Measurements from ENCODE around the gene RAB6A. TPM values are rescaled to one million over a fixed set of nuclear protein-coding genes. Genes with fewer than 3 reads are reported as not detected.

The RAB6A gene
- total RNA-seq, 1 donor, result 145 TPM

DNA sequence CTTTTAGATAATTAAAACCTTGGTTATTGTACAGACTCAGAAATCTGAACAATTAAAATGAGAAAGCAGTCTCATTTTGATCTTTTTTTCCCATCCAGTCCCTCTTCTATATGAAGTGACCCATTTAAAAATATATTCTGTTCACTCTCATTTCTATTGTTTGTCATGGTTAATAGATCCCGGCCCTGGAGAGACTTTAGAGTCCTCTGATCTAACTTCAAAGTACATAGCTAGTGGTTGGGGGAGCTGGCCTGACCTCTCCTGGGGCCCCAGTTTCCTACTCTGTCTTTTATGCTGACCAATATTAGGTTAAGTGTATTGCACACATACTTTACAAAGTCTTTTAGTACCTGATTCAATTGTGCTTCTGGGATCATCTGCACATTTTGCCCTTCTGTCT, 40.3 kb upstream of the RAB6A start:
- TF ChIP-seq, protein P1, sequence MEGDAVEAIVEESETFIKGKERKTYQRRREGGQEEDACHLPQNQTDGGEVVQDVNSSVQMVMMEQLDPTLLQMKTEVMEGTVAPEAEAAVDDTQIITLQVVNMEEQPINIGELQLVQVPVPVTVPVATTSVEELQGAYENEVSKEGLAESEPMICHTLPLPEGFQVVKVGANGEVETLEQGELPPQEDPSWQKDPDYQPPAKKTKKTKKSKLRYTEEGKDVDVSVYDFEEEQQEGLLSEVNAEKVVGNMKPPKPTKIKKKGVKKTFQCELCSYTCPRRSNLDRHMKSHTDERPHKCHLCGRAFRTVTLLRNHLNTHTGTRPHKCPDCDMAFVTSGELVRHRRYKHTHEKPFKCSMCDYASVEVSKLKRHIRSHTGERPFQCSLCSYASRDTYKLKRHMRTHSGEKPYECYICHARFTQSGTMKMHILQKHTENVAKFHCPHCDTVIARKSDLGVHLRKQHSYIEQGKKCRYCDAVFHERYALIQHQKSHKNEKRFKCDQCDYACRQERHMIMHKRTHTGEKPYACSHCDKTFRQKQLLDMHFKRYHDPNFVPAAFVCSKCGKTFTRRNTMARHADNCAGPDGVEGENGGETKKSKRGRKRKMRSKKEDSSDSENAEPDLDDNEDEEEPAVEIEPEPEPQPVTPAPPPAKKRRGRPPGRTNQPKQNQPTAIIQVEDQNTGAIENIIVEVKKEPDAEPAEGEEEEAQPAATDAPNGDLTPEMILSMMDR (IDR thresholded peaks at IDR 0.05; ENCODE audit: extremely low read depth, low read depth, low read length), result no peak
- no peaks in the 10 kb centered on the region for H3K27me3 ChIP-seq (ENCODE audit: insufficient read depth, low read length)
- no peaks in the 10 kb centered on the region for H3K36me3 ChIP-seq (ENCODE audit: insufficient read depth, low read length)
- H3K4me1 ChIP-seq (ENCODE audit: insufficient read depth, low read length), result no peaks in the 10 kb centered on the region
- H3K4me2 ChIP-seq (ENCODE audit: insufficient read depth, low read length), result no peak overlapping the region
- peaks cover 3% of the 10 kb centered on the region for H4K20me1 ChIP-seq (ENCODE audit: insufficient read depth, low read length)
- peak; percentile 66 for DNase-seq (ENCODE audit: insufficient read length, low spot score, missing footprints)
- no peak overlapping the region for H3K4me3 ChIP-seq (ENCODE audit: insufficient read depth, low read length)
- H3K9me3 ChIP-seq (ENCODE audit: low read depth, low read length), result no peaks in the 10 kb centered on the region
- no peak overlapping the region for H2AFZ ChIP-seq (ENCODE audit: low read length)
- no peak overlapping the region for H3K27ac ChIP-seq (ENCODE audit: low read depth, low read length)
- no peaks in the 10 kb centered on the region for H3K79me2 ChIP-seq (ENCODE audit: insufficient read depth, low read length)

DNA sequence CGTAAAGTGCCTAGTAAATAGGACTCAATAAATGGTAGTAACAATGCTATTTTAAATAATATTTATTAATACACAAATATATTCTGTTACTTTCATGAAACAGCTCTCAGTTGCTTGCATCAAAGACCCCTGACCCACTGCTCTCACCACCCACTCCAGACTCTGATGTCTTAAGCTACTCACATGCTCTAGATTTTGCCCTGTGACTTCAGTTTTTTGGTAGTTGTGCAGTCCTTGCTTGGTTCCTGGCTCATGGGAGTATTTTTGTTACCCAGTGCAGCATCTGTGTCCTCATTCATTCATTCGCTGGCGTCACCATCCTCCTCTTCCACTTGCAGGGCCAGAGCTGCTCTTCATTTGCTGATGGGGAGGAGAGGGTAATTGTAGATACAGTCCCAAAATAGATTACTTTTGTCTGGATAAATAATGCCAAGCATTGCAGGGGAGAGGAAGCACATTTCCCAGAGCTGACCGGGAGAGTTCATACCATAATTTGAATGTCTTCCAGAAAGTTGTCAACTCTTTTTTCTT, 39.5 kb upstream of the RAB6A start:
- no peaks in the 10 kb centered on the region for H3K36me3 ChIP-seq (ENCODE audit: insufficient read depth, low read length)
- no peaks in the 10 kb centered on the region for H3K4me1 ChIP-seq (ENCODE audit: insufficient read depth, low read length)
- H3K9me3 ChIP-seq (ENCODE audit: low read depth, low read length), result no peaks in the 10 kb centered on the region
- no peak overlapping the region for H3K27ac ChIP-seq (ENCODE audit: low read depth, low read length)
- H2AFZ ChIP-seq (ENCODE audit: low read length), result no peak overlapping the region
- no peak for DNase-seq (ENCODE audit: insufficient read length, low spot score, missing footprints)
- peaks cover 3% of the 10 kb centered on the region for H4K20me1 ChIP-seq (ENCODE audit: insufficient read depth, low read length)
- H3K4me2 ChIP-seq (ENCODE audit: insufficient read depth, low read length), result no peak overlapping the region
- H3K79me2 ChIP-seq (ENCODE audit: insufficient read depth, low read length), result no peaks in the 10 kb centered on the region
- TF ChIP-seq, protein P1 (IDR thresholded peaks at IDR 0.05; ENCODE audit: extremely low read depth, low read depth, low read length), result no peak
- no peak overlapping the region for H3K4me3 ChIP-seq (ENCODE audit: insufficient read depth, low read length)
- no peaks in the 10 kb centered on the region for H3K27me3 ChIP-seq (ENCODE audit: insufficient read depth, low read length)

DNA sequence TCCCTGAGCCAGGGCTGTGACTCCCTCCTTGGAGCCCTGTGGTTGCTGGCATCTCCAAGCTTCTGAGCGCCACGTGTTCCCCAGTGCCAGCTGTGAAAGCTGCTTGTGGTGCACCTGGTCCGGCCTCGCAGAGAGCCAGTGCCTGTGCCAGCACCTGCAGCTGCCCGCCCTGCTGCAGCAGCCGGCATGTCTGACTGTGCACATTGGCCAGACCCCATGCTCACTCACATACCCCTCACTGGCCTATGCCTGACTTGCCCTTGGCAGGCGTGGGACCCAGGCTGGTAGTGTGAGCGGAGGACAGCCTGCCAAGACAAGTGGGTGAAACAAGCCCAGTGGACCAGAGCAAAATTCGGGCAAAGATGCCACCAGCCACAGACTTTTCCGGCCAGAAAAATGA, 36.6 kb upstream of the RAB6A start:
- no peak for DNase-seq (ENCODE audit: insufficient read length, low spot score, missing footprints)
- H3K27ac ChIP-seq (ENCODE audit: low read depth, low read length), result no peak overlapping the region
- TF ChIP-seq, protein P1 (IDR thresholded peaks at IDR 0.05; ENCODE audit: extremely low read depth, low read depth, low read length), result no peak
- H2AFZ ChIP-seq (ENCODE audit: low read length), result no peak overlapping the region
- H3K4me3 ChIP-seq (ENCODE audit: insufficient read depth, low read length), result no peak overlapping the region
- no peak overlapping the region for H3K4me2 ChIP-seq (ENCODE audit: insufficient read depth, low read length)
- H3K9me3 ChIP-seq (ENCODE audit: low read depth, low read length), result no peaks in the 10 kb centered on the region
- no peaks in the 10 kb centered on the region for H3K79me2 ChIP-seq (ENCODE audit: insufficient read depth, low read length)
- no peaks in the 10 kb centered on the region for H3K27me3 ChIP-seq (ENCODE audit: insufficient read depth, low read length)
- peaks cover 3% of the 10 kb centered on the region for H4K20me1 ChIP-seq (ENCODE audit: insufficient read depth, low read length)
- no peaks in the 10 kb centered on the region for H3K36me3 ChIP-seq (ENCODE audit: insufficient read depth, low read length)
- H3K4me1 ChIP-seq (ENCODE audit: insufficient read depth, low read length), result no peaks in the 10 kb centered on the region

DNA sequence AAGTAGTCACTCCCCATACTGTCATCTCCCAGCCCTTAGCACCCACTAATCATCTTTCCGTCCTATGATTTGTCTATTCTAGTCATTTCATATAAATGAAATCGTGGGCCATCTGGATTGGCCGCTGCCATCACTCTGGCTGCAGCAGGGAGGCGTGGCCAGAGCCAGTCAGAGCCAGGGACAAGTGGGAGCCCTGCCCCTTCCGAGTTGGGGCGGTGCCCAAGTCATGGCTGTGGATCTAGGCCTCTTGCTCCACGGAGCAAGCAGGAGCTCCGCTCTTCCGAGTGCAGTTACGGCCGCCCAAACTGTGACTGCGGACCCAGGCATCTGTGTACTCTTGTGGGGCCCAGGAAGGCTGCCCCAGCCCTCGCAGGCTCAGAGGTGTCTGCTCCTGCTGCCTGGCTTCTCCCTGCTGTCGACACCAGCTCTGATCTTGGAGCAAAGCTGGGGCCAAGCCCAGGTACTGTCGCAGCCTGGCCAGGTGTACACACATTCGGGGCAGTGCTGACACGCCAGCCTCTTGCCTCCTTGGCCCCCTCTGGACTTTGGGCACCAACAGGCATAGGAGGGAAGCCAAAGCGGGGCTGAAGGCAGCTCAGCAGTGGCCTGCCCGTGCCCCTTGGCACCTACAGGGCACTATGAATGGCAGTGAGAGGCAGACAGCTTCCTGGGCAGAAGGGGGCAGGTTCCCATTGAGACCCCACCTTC, 35.2 kb upstream of the RAB6A start:
- TF ChIP-seq, protein P1 (IDR thresholded peaks at IDR 0.05; ENCODE audit: extremely low read depth, low read depth, low read length), result no peak
- Histone ChIP-seq H3K9me3 (ENCODE audit: low read depth, low read length) (no peaks in the 10 kb centered on the region), H2AFZ (ENCODE audit: low read length) (no peak overlapping the region), H4K20me1 (ENCODE audit: insufficient read depth, low read length) (no peaks in the 10 kb centered on the region), H3K27me3 (ENCODE audit: insufficient read depth, low read length) (no peaks in the 10 kb centered on the region), H3K79me2 (ENCODE audit: insufficient read depth, low read length) (no peaks in the 10 kb centered on the region), H3K36me3 (ENCODE audit: insufficient read depth, low read length) (no peaks in the 10 kb centered on the region), H3K4me2 (ENCODE audit: insufficient read depth, low read length) (no peak overlapping the region), H3K4me1 (ENCODE audit: insufficient read depth, low read length) (no peaks in the 10 kb centered on the region), H3K4me3 (ENCODE audit: insufficient read depth, low read length) (no peak overlapping the region), H3K27ac (ENCODE audit: low read depth, low read length) (no peak overlapping the region)
- DNase-seq (ENCODE audit: insufficient read length, low spot score, missing footprints), result no peak
